CD8-positive, alpha-beta memory T cell (primary cell): ENCODE measurements around the gene MOGAT2. TPM values are rescaled to one million over a fixed set of nuclear protein-coding genes. Genes with fewer than 3 reads are reported as not detected.

Experiments used
- CTCF ChIA-PET: fragments of 350-600 bp; sonication (Branson Sonifier 250); formaldehyde crosslinking; loops from one replicate; lab custom pipeline; 2021; ENCODE audit warnings: antibody characterized with exemption; lab: Charles Lee
- POLR2A ChIA-PET: fragments of 350-600 bp; sonication (Branson Sonifier 250); formaldehyde crosslinking; loops from one replicate; lab custom pipeline; 2021; ENCODE audit warnings: antibody characterized with exemption; lab: Charles Lee
- DNase-seq, 5 donors: peaks; one replicate each; pipeline versions ENCODE4 v3.0.0 to v3.0.0-alpha.2; 2020 to 2022; ENCODE audit warnings: mixed read lengths in 1 of 5
- H3K27ac ChIP-seq: one replicate; pipeline ENCODE4 v1.7.0; 2013; ENCODE audit warnings: low read depth, mild to moderate bottlenecking, low read length, moderate library complexity
- H3K27me3 ChIP-seq: 2 replicates; pipeline ENCODE4 v1.7.0; 2013; ENCODE audit warnings: low read length, mild to moderate bottlenecking; ENCODE audit not compliant: insufficient read depth, poor library complexity, severe bottlenecking
- H3K36me3 ChIP-seq: 2 replicates; pipeline ENCODE4 v1.7.0; 2013; ENCODE audit warnings: mild to moderate bottlenecking, low read length, moderate library complexity; ENCODE audit not compliant: insufficient read depth
- H3K4me1 ChIP-seq: 2 replicates; pipeline ENCODE4 v1.7.0; 2013; ENCODE audit warnings: mild to moderate bottlenecking, low read length, moderate library complexity; ENCODE audit not compliant: insufficient read depth
- H3K4me3 ChIP-seq: 2 replicates; pipeline ENCODE4 v1.7.0; 2013; ENCODE audit warnings: mild to moderate bottlenecking, low read length
- H3K9me3 ChIP-seq: 2 replicates; pipeline ENCODE4 v1.7.0; 2013; ENCODE audit warnings: mild to moderate bottlenecking, low read length
- H3K27ac Mint-ChIP-seq, 8 donors: one replicate each; pipeline ENCODE4 v1.8.0; 2020 to 2021; ENCODE audit warnings: mixed read lengths in 8 of 8, mild to moderate bottlenecking in 6 of 8, inconsistent platforms in 3 of 8, moderate library complexity in 3 of 8
- H3K27me3 Mint-ChIP-seq, 2 donors: one replicate each; pipeline ENCODE4 v1.8.0; 2020 to 2021; ENCODE audit warnings: mixed read lengths in 2 of 2, mild to moderate bottlenecking in 1 of 2, moderate library complexity in 1 of 2
- H3K36me3 Mint-ChIP-seq, 3 donors: one replicate each; pipeline ENCODE4 v1.8.0; 2020 to 2021; ENCODE audit warnings: mixed read lengths in 3 of 3, inconsistent platforms in 1 of 3, mild to moderate bottlenecking in 1 of 3
- H3K4me1 Mint-ChIP-seq, 3 donors: one replicate each; pipeline ENCODE4 v1.8.0; 2020 to 2021; ENCODE audit warnings: mixed read lengths in 3 of 3, inconsistent platforms in 1 of 3, mild to moderate bottlenecking in 1 of 3
- H3K4me3 Mint-ChIP-seq, 7 donors: one replicate each; pipeline ENCODE4 v1.8.0; 2020 to 2021; ENCODE audit warnings: mixed read lengths in 7 of 7, mild to moderate bottlenecking in 6 of 7, moderate library complexity in 4 of 7, inconsistent platforms in 2 of 7
- H3K9me3 Mint-ChIP-seq, 5 donors: one replicate each; pipeline ENCODE4 v1.8.0; 2020 to 2022; ENCODE audit warnings: mixed read lengths in 5 of 5, mild to moderate bottlenecking in 3 of 5, moderate library complexity in 2 of 5, inconsistent platforms in 1 of 5
- polyA plus RNA-seq: library from polyadenylated mRNA; unstranded; fragments of 300-500 nt; fragmentation: Illumina TruSeq; gene quantifications from one replicate; pipeline ENCODE4 v1.2.3, GENCODE V29; 2021
- total RNA-seq, 2 experiments: library from RNA; stranded (reverse); gene quantifications; one replicate each; pipeline ENCODE4 v1.2.3, GENCODE V29; 2021

The MOGAT2 gene
- total and polyA plus RNA-seq, 3 experiments from 2014 or later: not detected

DNA sequence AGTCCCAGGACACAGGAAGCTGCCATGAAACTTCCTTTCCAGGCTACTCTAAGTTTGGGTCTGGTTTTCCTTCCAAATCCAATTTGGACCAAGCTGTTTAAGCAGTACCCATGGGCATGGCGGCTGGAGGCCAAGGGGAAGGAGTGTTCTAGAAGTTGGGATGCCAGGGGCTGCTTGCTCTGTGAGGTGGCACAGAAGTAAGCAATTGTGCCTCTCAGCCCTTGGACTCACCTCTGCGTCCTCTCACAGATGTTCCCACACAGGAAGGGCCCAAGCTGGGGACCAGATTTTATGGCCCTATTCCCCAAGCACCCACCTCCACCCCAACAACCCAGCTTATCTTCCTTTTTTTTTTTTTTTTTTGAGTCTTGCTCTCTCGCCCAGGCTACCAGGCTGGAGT, 47.5 kb downstream of the MOGAT2 start:
- POLR2A ChIA-PET: no interaction called here
- H3K4me3 ChIP-seq: no peak overlapping the region
- H3K4me3 Mint-ChIP-seq: peak overlapping the region in 1 of 7 donors; percentile 14
- no peaks in the 10 kb centered on the region for H3K27me3 ChIP-seq
- peaks cover 5 to 15% (median 10%) of the 10 kb centered on the region in 3 donors for H3K4me1 Mint-ChIP-seq
- H3K9me3 ChIP-seq: no peaks in the 10 kb centered on the region
- H3K4me1 ChIP-seq: peaks cover 19% of the 10 kb centered on the region
- H3K36me3 ChIP-seq: no peaks in the 10 kb centered on the region
- H3K9me3 Mint-ChIP-seq: no peaks in the 10 kb centered on the region
- H3K36me3 Mint-ChIP-seq: no peaks in the 10 kb centered on the region
- H3K27ac Mint-ChIP-seq: no peak overlapping the region
- no peak overlapping the region for H3K27ac ChIP-seq
- CTCF ChIA-PET: interaction anchor here (1.7 kb wide), 1 partner anchor 42 kb away, joined by 3 read pairs; no protein-coding TSS in a partner anchor
- no peak for DNase-seq
- peaks cover 17 to 20% of the 10 kb centered on the region in 2 donors for H3K27me3 Mint-ChIP-seq

DNA sequence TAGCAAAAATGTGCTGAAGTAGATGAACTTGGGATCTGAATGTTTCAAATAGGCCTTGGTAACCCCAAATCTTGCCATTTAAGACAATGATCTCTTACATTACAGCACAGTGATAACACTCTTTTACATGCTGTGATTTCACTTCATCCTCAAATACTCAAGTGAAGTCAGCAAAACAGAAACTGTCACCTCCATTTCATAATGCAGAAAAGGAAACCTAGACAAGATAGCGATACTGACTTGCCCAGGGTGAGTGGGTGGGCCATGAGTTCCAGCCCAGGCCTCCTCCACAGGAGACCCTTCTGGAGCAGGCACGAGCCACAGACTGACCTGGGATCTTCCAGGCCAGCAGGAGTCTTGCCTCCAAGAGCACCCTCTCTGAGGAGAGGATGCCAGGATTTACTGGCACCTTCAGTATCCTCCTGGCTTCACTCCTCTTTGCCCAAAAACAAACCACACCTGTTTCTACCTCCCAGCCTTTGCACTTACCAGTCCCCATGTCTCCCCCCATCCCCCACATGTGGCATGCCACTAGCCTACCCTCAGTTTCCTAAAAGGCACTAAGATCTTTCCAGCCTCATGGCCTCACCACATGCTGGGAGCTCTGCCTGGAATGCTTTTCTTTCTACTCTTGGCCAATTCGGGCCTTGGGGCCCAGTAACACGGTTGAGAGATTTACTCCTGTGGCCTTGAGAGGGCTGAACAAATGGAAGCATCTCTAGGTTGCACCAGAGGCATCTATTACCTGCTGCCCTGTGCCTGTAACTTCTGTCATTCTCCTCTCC, 49.0 kb downstream of the MOGAT2 start:
- Mint-ChIP-seq H3K27me3 (peaks cover 19 to 21% of the 10 kb centered on the region in 2 donors), H3K9me3 (no peaks in the 10 kb centered on the region), H3K4me1 (peaks cover 5 to 15% (median 11%) of the 10 kb centered on the region in 3 donors), H3K36me3 (no peaks in the 10 kb centered on the region), H3K27ac (no peak overlapping the region), H3K4me3 (peak overlapping the region in 1 of 7 donors; percentile 9)
- H3K9me3 ChIP-seq: no peaks in the 10 kb centered on the region
- no peak for DNase-seq
- no peaks in the 10 kb centered on the region for H3K27me3 ChIP-seq
- ChIA-PET CTCF (interaction anchor here (1.7 kb wide), 1 partner anchor 43 kb away, joined by 3 read pairs; no protein-coding TSS in a partner anchor), POLR2A (no interaction called here)
- no peak overlapping the region for H3K27ac ChIP-seq
- peaks cover 19% of the 10 kb centered on the region for H3K4me1 ChIP-seq
- no peaks in the 10 kb centered on the region for H3K36me3 ChIP-seq
- no peak overlapping the region for H3K4me3 ChIP-seq

DNA sequence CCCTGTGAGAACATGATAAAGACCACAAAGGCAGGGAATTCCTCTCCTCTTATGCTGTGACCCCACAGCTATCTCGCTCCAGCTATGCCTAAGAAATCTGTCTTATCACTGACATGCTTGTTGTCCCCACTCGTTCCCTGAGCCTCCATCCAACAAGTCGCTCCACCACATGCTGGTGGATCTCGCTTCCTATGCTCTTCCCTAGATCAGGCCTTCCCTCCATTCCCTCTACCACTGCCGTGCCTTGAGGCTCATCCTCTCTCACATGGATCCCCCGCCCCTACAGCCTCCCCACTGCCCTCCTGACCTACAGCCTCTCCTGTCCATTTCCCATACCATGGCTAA, 49.6 kb downstream of the MOGAT2 start:
- H3K4me3 Mint-ChIP-seq: peak overlapping the region in 5 of 7 donors; percentile 3 to 49 (median 7)
- DNase-seq: no peak
- H3K4me1 ChIP-seq: peaks cover 19% of the 10 kb centered on the region
- peaks cover 5 to 15% (median 11%) of the 10 kb centered on the region in 3 donors for H3K4me1 Mint-ChIP-seq
- H3K9me3 ChIP-seq: no peaks in the 10 kb centered on the region
- no peaks in the 10 kb centered on the region for H3K36me3 ChIP-seq
- no peak overlapping the region for H3K27ac ChIP-seq
- H3K27ac Mint-ChIP-seq: peak overlapping the region in 1 of 8 donors; percentile 72
- no peaks in the 10 kb centered on the region for H3K27me3 ChIP-seq
- H3K36me3 Mint-ChIP-seq: no peaks in the 10 kb centered on the region
- POLR2A ChIA-PET: no interaction called here
- H3K27me3 Mint-ChIP-seq: peaks cover 19 to 21% of the 10 kb centered on the region in 2 donors
- no peaks in the 10 kb centered on the region for H3K9me3 Mint-ChIP-seq
- CTCF ChIA-PET: no interaction called here
- H3K4me3 ChIP-seq: no peak overlapping the region

DNA sequence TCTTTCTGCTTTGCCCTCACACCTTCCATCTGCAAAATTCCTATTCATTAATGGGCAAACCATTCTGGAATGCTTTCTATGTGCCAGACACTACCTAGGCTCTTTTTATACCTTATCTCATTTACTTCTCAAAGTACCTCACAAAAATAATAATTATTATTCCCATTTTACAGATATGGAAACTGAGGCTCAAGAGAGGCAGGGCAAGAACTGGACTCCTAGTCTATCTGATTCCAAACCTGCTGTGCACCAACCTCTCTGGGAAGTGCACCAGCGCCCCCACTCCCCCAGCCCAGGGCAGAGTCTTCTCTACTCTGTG, 50.1 kb downstream of the MOGAT2 start:
- Histone ChIP-seq H3K27ac (peak overlapping the region; percentile 16), H3K4me3 (peak overlapping the region; percentile 54), H3K4me1 (peaks cover 19% of the 10 kb centered on the region), H3K27me3 (no peaks in the 10 kb centered on the region), H3K9me3 (no peaks in the 10 kb centered on the region), H3K36me3 (no peaks in the 10 kb centered on the region)
- ChIA-PET POLR2A (no interaction called here), CTCF (no interaction called here)
- Mint-ChIP-seq H3K4me1 (peaks cover 5 to 15% (median 11%) of the 10 kb centered on the region in 3 donors), H3K27me3 (peaks cover 19 to 21% of the 10 kb centered on the region in 2 donors), H3K4me3 (peak overlapping the region; percentile 15 to 87 (median 68)), H3K27ac (peak overlapping the region in 1 of 8 donors; percentile 91), H3K36me3 (no peaks in the 10 kb centered on the region), H3K9me3 (no peaks in the 10 kb centered on the region)
- DNase-seq: no peak

DNA sequence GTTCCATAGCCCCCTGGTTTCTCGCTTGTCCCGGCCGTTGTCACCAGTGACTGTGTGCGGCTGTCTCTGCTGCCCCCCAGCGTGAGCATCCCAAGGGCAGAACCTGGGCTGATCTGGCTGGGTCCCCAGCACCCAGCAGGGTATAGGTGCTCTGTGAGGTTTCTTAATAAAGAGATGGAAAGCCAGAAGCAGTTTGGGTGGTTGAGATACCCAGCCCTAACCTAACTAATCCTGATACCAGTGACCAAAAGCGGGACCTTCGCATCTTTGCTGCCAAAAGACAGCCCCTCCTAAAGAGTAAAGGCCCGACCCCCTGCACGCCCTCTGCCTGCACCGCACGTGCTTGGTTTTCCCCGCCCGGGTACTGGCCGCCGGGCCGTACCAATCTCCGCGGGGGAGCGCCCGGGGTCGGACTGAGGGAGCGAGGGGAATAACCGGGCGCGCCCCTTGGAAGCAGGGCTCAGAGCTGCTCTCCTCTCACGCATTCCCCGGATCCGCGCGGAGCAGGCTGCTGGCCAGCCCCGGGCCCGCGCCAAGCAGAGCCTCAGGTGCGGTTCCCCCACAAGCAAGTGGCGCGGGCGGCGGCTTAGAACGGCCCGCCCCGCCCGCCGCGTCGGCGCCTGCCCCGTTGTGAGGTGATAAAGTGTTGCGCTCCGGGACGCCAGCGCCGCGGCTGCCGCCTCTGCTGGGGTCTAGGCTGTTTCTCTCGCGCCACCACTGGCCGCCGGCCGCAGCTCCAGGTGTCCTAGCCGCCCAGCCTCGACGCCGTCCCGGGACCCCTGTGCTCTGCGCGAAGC, 50.7 kb downstream of the MOGAT2 start, which contains the start of gene DGAT2:
TSS of gene DGAT2 (plus strand) at position 667 of the 797 bp plus-strand sequence. CDS start 214 bp downstream, outside the sequence.
- POLR2A ChIA-PET: no interaction called here
- peak within 1 kb of the TSS; percentile 67 to 87 (median 72) for H3K4me3 Mint-ChIP-seq
- H3K27ac ChIP-seq: peak within 1 kb of the TSS; percentile 16

DNA sequence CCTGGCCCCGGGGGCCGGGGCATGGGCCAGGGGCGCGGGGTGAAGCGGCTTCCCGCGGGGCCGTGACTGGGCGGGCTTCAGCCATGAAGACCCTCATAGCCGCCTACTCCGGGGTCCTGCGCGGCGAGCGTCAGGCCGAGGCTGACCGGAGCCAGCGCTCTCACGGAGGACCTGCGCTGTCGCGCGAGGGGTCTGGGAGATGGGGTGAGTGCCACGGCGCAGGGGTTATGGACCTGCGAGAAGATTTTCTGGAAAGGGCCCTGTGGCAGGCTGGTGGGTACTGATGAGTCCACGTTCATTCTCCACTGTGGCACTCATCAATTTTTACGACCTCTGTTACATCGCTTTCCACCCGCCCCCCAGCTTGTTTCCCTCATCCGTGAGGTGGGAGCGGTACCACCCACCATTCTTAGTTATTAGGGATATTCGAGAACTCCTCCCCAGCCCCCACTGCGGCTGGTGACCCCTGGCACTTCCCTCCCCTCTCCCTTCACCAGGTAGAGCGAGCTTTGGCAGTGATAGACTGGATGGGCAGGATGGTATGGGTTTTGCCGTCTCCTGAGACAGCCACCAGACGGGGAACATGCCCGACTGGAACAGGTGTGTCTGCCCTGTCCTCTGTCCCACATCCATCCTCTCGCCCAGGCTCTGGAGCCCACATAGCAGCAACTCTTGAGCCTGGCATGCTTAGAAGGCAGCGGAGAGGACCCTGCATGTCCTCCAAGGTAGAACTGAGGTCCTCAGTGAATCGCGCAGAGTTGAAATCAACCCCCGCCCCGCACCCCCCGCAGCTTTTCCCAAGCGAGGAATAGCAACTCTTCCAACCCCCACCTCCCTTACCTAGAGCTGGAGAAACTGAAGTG, 51.5 kb downstream of the MOGAT2 start:
- Mint-ChIP-seq H3K4me1 (peaks cover 5 to 15% (median 11%) of the 10 kb centered on the region in 3 donors), H3K27ac (peak overlapping the region in 1 of 8 donors; percentile 19), H3K36me3 (no peaks in the 10 kb centered on the region), H3K27me3 (peaks cover 19 to 21% of the 10 kb centered on the region in 2 donors), H3K9me3 (no peaks in the 10 kb centered on the region), H3K4me3 (peak overlapping the region in 6 of 7 donors; percentile 42 to 73 (median 62))
- Histone ChIP-seq H3K36me3 (no peaks in the 10 kb centered on the region), H3K27ac (no peak overlapping the region), H3K27me3 (no peaks in the 10 kb centered on the region), H3K9me3 (no peaks in the 10 kb centered on the region), H3K4me1 (peaks cover 19% of the 10 kb centered on the region), H3K4me3 (peak overlapping the region; percentile 54)
- DNase-seq: no peak
- CTCF ChIA-PET: no interaction called here
- POLR2A ChIA-PET: interaction anchor here (0.6 kb wide), 1 partner anchor 11 kb away, joined by 4 read pairs; no protein-coding TSS in a partner anchor

More for the DNA sequence above, 50.7 kb downstream of the MOGAT2 start, which contains the start of gene DGAT2:
- CTCF ChIA-PET: no interaction called here
- H3K36me3 Mint-ChIP-seq: no peaks in the 10 kb centered on the region
- peak; percentile 51 to 74 (median 62) for DNase-seq
- Histone ChIP-seq H3K9me3 (no peaks in the 10 kb centered on the region), H3K36me3 (no peaks in the 10 kb centered on the region), H3K4me3 (peak within 1 kb of the TSS; percentile 54), H3K27me3 (no peaks in the 10 kb centered on the region), H3K4me1 (peaks cover 19% of the 10 kb centered on the region)
- peaks cover 19 to 21% of the 10 kb centered on the region in 2 donors for H3K27me3 Mint-ChIP-seq
- H3K27ac Mint-ChIP-seq: peak within 1 kb of the TSS in 5 of 8 donors; percentile 19 to 91 (median 63)
- peaks cover 5 to 15% (median 11%) of the 10 kb centered on the region in 3 donors for H3K4me1 Mint-ChIP-seq
- H3K9me3 Mint-ChIP-seq: no peaks in the 10 kb centered on the region

DNA sequence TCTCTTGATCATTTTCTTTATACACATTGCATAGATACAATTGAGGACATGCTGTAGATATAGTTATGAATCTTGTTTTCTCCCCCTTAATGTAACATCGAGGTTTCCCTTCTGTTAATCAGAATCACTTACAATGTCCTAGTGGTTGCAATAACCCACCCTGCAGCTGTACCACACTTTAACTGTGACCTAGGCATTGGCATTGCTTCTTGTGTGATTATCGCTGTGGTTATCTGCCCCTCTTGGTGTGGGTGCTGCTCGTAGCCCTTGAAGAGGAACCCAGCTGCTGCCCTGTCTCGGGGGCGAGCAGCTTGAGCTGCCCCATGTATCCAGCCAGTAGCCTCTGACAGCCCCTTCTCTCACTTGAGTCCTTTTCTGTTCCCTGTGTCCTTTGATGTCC, 52.5 kb downstream of the MOGAT2 start:
- Mint-ChIP-seq H3K27me3 (peaks cover 20 to 21% of the 10 kb centered on the region in 2 donors), H3K36me3 (no peaks in the 10 kb centered on the region), H3K4me1 (peaks cover 5 to 15% (median 11%) of the 10 kb centered on the region in 3 donors), H3K9me3 (no peaks in the 10 kb centered on the region), H3K4me3 (peak overlapping the region in 4 of 7 donors; percentile 36 to 59 (median 49)), H3K27ac (no peak overlapping the region)
- Histone ChIP-seq H3K9me3 (no peaks in the 10 kb centered on the region), H3K4me1 (peaks cover 19% of the 10 kb centered on the region), H3K36me3 (no peaks in the 10 kb centered on the region), H3K27ac (no peak overlapping the region), H3K27me3 (no peaks in the 10 kb centered on the region), H3K4me3 (no peak overlapping the region)
- ChIA-PET CTCF (no interaction called here), POLR2A (interaction anchor here (0.6 kb wide), 1 partner anchor 12 kb away, joined by 4 read pairs; no protein-coding TSS in a partner anchor)
- DNase-seq: no peak
